CD1c-positive myeloid dendritic cell (primary cell): ENCODE data around the gene PLCG2.
A peak's percentile ranks its signal among the peaks of the same experiment; 100 is the strongest.
"Not testable (repeated sequence)": the region's sequence is repeated elsewhere in the genome, so short reads cannot be mapped to it uniquely, and the experiment has no call there.

Source experiments
- DNase-seq: peaks from one replicate; pipeline ENCODE4 v3.0.0-alpha.2; 2016; ENCODE audit errors: extremely low spot score

Gene PLCG2

DNA sequence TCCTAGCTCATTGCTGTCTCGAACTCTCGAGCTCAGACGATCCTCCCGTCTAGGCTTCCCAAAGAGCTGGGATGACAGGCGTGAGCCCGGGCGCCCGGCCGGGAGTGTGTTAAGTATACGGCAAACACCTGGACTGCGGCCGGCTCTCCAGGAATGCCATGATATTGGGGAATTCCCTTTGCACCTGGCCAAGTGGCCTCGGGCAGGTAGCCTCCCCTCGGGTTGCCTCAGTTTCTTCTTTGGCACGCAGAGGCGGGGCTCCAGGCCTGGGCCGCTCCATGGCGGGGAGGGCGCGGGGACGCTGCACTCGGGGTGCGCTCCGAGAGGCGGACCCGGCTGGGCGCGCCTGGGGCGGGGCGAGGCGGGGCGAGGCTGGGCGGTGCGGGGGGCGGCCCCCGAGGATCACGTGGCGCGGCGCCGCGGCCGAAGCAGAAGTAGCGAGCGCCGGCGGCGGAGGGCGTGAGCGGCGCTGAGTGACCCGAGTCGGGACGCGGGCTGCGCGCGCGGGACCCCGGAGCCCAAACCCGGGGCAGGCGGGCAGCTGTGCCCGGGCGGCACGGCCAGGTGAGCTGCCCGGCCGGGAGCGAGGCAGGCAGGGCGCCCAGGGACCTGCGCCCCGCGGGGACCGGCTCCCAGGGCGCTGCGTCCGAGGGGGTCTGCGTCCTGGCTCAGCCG, at the start of gene PLCG2:
TSS of gene PLCG2 (plus strand) at position 431 of the 675 bp plus-strand sequence. CDS start 6,699 bp downstream, outside the sequence.
- DNase-seq = peak; percentile 91

DNA sequence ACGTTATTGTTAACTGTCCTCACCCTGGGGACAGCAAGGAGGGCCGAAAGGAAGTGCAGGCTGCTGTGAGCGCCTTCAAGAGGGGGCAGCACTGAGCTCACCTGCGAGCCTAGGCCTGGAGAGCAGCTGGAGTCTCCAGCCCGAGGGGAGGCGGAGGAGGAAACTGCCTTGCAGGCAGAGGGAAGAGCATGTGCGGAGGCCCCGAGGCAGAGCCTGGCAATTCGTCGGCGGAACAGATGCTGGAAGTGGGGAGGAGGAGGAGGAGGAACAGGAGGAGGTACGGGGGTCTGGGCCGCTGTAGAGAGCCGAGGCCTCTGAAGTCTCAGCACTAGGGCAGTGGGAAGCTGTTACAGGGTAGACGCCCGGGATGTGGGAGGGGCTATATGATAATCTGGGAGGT, 49.6 kb upstream of the PLCG2 start:
- DNase-seq = no peak

DNA sequence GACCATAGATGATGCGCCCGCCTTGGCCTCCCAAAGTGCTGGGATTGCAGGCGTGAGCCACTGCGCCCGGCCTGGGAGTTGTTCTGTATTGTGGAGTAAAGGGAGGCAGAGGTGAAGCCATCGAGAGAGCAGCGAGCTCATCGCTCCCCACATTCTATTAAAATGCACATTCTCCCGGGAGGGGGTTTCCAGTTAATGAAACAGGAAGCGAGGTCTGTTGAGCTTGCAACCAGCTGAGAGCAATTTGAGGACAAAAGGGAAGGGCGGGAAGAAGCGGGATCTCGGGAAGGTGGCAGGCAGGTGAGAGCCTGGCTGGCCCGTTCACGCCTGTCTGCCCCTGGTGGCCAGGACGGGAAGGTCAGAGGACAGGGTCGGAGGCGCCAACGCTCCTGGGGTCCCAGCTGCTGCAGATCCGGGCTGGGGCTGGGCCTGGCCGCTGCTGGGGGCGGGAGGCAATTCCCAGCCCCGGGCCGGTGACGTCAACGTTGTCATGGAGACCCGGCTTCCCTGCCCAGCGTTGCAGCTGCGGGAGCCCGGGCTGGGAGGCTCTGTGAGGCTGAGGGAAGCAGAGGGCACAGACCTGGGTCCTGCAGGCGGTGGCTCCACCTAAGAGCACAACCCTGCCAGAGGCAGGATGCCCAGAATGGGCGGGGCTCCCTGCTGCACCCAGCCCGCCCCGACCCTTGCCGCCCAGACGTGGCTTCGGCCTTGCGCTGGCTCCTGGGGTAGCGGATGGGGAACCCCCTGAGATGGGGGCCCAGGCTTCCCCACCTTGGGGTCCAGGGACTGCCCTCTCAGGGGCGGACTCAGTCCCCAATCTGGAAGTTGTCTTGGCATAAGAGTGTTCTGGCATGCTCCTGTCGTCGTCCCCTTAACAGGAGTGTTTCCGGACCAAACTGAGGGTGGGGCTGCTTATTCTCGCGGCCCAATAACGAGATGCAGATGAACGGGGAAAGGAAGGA, 48.7 kb upstream of the PLCG2 start:
- peak; percentile 66 for DNase-seq

DNA sequence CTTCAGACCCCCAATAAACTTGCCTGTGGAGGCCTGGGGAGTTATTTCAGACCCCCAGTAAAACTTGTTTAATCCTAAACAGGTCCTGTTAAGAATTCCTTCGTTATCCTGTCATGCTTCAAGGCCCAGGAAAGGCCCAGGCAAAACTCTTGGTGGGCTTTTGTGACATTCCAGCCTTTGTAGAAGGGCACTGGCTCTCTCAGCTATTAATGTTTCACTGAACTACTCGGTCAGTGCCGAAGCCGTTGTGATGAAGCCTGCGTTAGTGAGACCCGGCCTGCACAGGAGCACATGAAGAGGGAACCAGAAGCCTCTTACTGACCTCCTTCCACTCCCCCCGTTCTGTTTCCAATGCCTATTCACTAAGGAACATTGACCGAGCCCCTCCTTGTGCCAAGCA, 47.4 kb upstream of the PLCG2 start:
- DNase-seq = no peak

DNA sequence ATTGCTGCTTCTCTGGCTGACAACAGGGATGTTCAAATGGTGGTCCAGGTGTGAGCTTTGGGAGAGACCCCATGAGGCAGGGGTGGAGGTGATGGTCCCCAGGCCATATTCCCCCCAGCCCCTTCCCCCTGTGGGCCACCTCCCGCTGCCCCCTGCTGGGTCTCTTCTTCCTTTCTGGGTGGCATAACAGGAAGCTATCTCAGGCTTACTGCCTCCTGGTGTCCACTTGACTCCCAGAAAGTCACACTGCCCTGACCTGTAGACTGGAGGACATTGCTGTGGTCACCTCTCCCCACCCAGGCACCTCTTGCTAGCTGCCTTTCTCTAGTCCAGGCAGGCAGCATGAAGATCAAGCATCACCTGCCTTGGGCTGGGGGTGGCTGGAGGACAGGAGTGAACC, 46.4 kb upstream of the PLCG2 start:
- DNase-seq = no peak

DNA sequence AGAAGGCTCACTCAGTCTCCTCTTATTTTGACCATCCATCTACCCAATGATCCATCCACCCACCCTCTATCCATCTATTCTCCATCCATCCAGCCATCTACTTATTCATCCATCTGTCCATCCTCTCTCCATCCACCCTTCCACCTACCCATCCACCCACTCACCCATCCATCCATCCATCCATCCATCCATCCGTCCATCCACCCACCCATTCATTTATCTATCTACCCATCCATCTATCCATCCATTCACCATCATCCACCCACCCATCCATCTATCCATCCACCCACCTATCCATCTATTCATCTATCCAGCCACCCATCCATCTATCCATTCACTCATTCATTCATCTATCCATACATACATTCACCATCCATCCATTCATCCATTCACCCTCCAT, 45.8 kb upstream of the PLCG2 start:
- no peak for DNase-seq

DNA sequence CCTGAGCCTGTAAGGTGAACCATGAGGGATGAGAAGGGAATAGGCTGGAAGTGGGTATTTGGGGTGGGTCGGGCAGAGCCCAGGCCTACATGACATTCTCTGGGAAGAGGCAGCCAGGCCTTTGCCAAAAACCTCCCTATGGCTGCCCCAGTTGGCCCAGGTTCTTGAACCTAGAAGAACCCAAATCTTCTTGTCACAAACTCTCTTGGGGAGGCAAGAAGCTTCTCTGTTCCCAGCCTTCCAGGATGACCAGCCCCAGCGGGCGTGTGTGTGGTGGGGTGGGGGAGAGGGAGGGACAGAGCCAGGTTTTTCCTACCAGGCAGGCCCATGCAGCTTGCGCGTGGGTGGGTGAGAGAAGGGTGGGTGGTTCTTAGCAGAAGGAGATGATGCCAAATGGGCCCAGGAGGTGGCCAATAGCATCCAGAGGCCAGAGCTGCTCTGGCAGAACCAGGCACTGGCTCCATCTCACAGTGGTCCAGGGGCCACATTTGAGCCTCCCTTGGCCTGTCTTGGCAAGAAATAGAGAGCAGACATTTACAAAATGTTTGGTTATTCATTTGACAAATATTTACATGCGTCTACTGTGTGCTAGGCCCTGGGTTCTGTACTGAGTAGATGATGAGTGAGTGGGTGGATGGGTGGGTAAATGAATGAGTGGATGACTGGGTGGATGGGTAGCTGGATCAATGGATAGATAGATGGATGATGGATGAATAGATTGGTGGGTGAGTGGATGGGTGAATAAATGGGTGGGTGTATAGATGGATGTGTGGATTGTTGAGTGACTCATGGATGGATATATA, 44.3 kb upstream of the PLCG2 start:
- DNase-seq = no peak

DNA sequence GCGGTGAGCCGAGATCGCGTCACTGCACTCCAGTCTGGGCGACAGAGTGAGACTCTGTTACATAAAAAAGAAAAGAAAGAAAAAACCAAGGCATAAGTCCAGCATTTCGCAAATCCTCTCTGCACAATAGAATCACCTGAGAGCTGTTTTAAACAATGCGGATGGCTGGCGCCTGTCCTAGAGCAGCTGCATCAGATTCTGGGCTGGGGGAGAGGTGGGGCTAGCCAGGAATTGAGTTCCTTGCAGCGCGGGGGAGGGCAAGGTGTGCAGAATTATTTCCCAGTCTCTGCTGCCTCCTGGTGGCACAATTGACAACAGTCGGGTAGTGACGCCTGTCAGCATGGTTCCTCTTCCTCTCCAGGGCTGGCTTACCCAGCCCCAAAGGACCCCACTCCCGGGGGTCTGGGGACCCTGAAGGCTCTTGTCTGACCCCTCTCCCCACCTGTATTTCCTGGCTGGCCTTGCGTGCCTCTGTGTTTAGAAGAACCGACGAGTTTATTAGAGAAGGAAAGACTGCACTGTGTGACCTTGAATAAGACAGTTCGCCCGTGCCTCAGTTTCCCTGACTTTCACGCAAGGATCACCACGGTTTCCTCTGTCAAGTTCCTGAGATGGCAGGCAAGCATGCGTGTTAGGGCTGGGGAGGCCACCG, 41.1 kb upstream of the PLCG2 start:
- peak; percentile 87 for DNase-seq

DNA sequence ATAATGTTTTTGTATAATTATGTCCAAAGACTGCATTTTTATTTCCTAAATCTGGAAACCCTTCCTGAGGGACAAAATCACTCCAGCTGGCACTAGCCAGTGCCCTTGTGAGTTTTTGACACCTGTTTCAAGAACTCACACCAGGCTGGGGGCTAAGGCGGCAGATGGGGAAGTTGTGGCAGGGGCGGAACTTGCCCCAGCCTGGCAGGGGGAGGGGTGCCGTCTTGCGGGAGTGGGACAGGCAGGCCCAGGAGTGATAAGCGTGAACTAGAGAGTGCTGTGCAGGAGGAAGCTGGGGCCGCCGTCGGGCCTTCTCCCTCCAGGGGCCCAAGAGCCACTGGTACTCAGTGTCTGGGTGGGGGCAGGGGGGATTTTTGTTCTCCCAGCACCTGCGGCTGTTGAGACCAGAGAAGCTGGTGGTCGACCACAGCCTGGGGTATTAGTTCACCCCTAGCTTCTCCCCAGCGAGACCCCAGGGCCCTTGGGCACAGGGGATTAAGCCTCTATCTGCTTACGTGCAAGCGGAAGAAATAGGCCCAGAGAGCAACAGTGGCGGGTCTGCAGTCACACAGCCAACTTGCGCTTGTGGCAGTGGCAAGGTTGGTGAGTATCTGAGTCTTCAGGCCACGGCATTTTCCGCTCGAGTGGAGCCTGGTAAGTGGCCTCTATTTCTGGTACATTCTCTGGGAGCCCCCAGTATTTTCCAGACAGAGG, 40.2 kb upstream of the PLCG2 start:
- peak; percentile 80 for DNase-seq

DNA sequence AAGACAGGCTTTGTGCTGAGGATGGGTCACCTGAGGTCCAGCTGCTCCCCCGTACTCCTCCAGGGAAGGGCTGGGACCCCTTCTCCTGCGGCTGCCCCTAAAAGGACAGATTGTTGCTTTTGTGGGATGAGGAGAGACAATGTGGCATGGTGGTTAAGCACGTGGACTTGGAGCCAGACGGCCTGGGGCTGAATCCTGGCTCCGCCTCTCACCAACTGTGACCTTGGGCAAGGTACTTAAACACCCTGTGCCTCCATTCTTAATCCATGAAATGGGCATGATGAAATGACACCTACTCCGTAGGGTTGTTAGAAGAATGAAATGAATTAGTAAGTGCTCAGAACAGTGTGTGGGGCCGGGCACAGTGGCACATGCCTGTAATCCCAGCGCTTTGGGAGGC, 39.6 kb upstream of the PLCG2 start:
- no peak for DNase-seq

DNA sequence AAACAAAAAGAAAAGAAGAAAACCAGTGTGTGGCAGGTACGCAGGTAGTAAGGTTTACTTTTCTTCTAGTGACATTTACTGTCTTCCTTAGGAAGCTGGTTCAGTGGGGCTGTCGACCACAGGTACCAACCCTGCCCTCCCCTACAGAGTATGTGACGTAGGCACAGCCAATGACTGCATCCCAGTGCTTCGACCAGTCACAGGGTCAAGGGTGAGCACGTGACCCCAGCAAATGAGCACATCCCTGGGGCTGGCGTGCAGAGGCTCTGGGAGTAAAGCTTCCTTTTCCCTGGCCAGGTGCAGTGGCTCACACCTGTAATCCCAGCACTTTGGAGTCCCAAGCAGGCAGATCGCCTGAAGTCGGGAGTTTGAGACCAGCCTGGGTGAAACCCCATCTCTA, 38.9 kb upstream of the PLCG2 start:
- DNase-seq = no peak

DNA sequence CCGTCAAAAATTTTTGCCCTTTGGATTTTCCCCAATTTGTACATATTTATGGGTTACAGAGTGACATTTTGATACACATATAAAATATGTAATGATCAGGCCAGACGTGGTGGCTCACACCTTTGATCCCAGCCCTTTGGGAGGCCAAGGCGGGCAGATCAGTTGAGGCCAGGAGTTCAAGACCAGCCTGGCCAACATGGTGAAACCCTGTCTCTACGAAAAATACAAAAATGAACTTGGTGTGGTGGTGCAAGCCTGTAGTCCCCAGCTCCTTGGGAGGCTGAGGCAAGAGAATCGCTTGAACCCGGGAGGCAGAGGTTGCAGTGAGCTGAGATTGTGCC, 37.7 kb upstream of the PLCG2 start:
- DNase-seq = not testable (repeated sequence)

DNA sequence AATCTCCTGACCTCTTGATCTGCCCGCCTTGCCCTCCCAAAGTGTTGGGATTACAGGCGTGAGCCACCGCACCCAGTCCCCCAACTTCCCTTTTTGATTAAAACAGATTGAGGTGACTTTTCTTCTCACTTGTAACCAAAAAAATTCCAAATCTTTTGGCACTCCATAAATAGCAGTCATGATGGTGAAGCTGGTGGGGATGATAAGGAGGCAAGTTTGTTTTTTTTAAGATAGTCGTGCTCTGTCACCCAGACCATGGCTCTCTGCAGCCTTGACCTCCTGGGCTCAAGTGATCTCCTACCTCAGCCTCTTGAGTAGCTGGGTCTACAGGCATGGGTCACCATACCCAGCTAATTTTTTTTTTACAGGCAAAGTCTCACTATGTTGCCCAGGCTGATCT, 34.7 kb upstream of the PLCG2 start:
- DNase-seq = no peak

DNA sequence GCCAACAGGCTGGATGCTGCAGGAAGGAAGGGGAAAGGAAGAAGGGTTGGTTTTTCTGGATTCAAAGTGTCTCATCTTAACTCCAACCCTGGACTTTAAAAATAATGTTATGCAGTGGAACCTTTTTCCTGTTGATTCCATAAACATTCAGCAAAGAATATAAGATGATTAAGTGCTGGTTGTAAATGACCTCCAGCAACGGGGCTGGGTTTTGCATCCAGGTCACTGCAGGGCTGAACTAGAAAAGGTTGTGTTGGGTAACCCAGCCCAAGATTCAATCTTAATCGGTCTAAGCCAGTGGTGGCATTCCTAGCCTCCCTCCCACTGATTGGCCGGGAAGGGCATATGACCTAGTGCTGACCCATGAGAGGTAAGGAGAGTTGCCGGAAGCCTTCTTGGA, 34.2 kb upstream of the PLCG2 start:
- DNase-seq = no peak

DNA sequence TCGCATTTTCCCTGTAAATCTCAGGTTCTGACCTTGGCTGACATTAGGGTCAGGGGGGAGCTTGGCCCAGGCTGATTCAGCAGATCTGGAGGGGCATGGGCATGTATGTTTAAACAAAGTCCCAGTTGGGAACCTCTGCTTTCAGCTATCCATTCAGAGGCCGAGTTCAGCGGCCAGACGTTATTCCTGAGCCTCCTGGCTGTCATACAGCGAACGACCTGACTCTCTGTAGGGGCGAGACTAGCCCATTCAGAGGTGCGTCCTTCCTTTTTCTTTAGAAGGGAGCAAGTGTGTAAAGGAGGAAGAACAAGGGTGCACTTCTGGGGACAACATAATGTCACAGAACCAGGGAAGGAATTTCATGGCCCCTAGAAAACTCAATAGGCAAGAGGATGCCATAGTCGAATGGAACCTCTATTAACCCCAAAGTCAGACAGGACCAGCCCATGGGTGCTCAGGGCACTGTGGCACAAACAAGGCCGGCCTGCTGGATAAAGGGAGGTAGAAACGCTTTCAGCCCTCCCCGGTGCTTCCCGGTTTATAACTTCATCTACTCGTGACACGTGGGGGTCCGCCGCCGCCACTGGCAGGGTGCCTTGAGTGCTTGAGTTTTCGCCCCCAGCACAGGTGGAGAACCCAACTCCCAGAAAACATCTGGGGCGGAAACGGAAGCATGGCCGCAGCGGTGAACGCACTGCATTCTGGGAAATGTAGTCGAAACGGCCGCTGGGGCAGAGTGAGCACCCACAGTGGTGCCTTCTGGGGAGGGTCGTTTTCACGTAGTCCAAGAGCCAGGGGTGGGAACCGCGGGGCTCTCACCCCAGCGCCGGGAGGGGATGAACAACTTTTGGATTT, 33.2 kb upstream of the PLCG2 start:
- DNase-seq = peak; percentile 59

DNA sequence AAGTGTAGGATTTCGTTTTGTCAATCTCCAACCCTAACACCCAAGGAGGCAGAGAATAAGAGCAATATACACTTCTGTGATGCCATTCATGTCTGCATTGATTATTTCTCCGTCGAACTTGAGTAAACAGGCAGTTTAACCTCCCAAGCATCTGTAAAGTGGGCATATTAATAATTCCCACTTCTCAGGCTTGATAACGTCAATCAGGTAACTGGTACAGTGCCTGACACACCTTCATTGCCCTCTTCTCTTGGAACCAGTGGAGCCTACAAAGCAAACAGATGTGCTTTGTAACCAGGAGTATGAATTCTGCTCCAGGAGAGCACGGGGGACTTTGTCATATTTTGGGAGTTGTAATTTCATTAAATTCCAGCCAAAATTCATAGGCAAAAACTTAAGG, 32.5 kb upstream of the PLCG2 start:
- no peak for DNase-seq

DNA sequence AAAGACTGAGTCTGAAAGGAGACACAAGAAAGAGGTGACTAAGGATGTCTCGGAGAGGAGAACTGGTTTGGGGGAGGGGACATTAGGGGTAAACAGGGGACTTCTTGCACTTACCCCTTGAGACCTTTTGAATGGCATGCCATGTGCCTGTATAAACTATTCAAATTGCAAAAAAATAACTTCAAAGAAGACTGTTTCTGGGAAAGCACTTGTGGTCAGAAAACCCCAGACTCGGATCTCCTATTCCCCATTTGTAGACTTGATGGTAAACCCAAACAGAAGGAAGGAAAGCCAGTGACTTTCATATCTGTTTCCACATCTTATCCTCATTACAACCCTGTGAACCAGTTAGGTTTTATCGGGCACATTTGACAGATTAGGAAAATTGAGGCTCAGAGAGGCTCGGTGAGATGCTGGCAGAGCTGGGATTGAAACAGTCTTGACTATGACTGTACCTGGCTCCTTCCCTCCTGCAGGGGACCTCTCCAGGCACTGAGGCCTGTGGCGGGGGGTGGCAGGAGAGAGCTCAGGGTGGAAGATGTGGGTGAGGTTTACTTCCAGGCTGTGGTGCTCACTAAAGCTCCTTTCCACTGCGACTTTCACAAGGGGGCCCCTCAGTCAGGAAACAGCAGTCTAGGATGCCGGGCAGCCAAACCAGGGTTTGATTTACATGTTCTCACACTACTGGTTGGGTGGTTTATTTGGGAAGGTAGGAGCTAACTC, 30.5 kb upstream of the PLCG2 start:
- peak; percentile 39 for DNase-seq

DNA sequence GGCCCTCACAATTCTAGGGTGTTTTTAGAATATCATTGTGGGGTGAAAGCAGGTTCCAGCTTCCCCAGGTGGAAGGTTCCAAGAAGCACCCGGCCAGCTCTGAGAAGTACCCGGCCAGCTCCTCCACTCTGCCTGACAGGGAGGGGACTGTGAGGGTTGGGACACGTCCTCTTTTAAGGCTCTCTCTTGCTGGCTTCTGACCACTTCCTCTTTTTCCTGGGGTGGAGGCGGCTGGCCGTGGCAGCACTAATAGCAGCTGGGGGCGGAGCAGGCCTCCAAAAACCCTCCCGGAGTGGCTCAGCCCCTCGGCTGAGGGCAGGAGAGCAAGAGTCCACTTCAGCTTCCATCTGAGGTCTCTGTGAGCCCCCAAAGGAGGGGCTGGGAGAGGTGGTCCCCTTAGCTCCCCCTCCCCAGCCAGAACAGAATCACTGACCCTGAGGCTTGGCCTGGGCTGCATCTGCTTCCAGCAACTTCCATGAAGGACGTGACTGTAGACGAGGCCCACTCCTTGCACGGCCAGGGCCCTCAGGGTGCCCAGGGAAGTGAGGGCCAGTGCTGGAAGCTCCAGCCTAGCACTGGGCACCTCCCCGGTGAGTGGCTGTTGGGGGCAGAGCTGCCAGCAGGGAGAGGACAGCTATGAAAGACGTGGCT, 26.7 kb upstream of the PLCG2 start:
- peak; percentile 93 for DNase-seq

DNA sequence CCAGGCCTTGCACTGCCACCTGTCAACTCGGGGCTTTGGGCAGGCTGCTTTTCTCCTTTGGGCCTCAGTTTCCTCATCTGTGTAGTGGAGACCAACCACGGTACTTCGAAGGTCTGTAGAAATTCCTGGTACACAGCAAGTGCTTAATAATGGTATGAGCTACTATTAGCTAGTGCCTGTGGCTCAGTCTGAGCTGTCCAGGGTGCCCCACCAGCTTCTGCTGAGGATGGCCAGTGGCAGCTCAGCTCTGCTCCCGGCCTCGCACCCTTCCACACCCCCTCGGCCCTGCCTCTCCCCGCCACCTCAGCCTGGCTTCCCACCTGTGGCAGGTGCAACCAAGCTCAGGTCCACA, 26.2 kb upstream of the PLCG2 start:
- no peak for DNase-seq
